HG03378 (cell line): ENCODE data around the gene SLC7A14.

Experiments
- ATAC-seq: cut with Tn5 transposase; IDR thresholded peaks from one replicate; pipeline ENCODE4 v1.9.1; 2021; ENCODE audit warnings: mild to moderate bottlenecking, moderate library complexity; ENCODE audit not compliant: unreplicated experiment

The SLC7A14 gene

GRCh38 chr3:170539897-170540296 is 46.0 kb downstream of the SLC7A14 start:
- ATAC-seq: no peak

DNA sequence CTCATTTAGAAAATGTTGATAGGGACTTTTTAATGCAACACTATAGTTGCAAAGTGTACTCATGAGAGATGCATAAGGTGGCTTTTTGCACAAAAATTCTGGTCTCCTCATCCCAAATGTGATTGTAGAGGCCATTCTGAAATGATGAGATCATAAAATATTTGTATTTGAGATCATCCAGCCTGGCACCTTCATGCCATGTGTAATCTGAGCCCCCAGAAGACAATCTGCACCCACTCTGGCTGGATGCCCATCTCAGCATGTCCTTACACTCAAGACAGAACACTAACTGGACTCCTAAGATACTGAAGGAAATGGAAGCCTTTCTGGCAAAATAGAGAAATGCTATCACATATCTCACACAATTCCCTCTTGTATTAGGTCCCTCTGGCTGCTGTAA is 49.2 kb downstream of the SLC7A14 start:
- no peak for ATAC-seq

DNA sequence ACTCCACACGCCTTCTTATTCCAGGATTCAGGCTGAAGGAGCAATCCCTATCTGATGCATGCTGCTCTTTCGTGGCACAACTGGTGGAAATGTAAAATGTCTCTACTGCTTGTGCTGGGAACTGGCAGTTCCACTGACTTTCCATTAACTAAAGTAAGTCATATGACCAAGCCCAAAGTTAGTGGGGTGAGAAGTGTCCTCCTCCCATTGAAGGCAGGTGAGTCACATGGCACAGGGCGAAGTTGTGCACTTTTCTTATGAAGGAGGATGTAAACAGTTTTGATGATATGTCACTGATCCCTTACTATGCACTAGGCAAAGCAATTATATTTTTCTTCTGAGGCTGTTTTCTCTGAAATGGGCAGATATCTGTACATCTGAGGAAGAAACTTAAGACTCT is 51.6 kb downstream of the SLC7A14 start:
- ATAC-seq: no peak

DNA sequence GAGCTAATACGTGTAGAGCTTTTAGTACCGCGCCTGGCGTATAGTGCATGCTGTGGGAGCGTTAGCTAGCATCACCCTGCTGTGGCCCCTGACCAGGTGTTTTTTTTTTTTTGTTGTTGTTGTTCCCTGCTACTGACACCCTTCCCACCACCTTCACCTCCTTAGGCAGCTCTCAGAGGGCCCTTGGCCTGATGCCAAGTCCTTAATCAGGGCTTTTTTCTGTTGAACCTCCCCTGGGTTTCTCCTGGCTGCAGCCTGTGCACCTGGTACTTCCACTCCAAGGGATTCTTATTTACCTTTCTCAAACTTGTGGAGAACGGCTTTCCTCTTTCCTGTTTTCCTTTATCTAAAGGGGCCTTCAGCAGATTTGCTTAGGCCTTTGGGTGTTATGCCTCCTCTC is 53.3 kb downstream of the SLC7A14 start:
- no peak for ATAC-seq

DNA sequence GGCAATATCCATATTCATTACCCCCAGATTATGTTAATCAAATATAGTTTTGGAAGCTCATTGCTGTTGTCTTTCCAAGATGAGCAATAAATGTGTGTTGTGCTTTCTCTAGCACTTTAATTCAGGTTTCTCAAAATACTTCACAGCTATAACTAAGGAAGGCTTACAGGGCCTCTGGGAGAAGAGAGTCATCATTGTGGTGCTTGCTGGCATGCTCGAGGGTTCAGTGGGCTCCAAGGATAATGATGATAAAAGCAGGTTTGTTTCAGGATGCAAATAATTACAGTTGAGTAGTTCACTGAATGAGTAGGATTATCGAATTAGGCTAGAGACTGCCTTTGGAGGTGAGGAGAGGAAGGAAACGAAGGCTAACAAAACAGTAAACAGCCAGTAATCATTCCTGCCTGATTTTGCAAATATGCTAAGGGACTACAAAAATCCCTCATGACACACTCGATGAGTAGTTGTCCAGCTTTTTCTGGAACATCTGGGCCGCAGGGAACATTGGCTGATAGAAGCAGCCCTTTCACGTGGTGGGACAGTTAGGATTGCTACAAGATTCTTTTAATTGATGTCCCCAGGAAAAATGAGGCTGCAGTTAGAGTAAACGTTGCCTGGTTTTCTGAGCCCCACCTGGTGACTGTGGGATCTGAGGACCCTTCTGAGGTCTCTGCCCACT is 54.1 kb downstream of the SLC7A14 start:
- no peak for ATAC-seq

GRCh38 chr3:170531054-170531453 is 54.8 kb downstream of the SLC7A14 start:
- no peak for ATAC-seq

GRCh38 chr3:170529912-170530311 is 56.0 kb downstream of the SLC7A14 start:
- no peak for ATAC-seq

- no peak for ATAC-seq
Observed at GRCh38 chr3:170529346-170529745, 56.5 kb downstream of the SLC7A14 start.

DNA sequence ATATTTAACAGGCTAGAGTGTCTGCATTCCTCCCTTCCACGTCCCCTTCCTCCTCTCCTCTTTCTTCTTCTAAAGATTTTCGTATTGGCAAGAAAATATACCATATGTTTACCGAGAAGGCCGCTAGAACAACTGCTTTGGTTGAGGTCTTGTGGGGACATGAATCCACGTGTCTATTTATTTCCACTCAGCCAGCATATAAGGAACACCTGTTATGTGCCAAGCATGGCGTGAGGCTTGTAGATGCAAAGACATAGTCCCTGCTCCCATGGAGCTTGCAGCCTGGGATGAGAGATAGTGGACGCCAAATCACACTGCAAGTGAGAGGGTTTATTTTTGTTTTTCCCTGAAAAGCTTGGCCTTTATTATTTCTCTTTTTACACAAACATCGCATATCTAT is 57.1 kb downstream of the SLC7A14 start:
- no peak for ATAC-seq

- ATAC-seq: no peak
Observed at GRCh38 chr3:170524073-170524472, 61.8 kb downstream of the SLC7A14 start.

GRCh38 chr3:170523248-170523647 is 62.6 kb downstream of the SLC7A14 start:
- ATAC-seq: no peak

GRCh38 chr3:170522201-170522600 is 63.7 kb downstream of the SLC7A14 start:
- ATAC-seq: no peak

- ATAC-seq: no peak
Observed at GRCh38 chr3:170520996-170521395, 64.9 kb downstream of the SLC7A14 start.

DNA sequence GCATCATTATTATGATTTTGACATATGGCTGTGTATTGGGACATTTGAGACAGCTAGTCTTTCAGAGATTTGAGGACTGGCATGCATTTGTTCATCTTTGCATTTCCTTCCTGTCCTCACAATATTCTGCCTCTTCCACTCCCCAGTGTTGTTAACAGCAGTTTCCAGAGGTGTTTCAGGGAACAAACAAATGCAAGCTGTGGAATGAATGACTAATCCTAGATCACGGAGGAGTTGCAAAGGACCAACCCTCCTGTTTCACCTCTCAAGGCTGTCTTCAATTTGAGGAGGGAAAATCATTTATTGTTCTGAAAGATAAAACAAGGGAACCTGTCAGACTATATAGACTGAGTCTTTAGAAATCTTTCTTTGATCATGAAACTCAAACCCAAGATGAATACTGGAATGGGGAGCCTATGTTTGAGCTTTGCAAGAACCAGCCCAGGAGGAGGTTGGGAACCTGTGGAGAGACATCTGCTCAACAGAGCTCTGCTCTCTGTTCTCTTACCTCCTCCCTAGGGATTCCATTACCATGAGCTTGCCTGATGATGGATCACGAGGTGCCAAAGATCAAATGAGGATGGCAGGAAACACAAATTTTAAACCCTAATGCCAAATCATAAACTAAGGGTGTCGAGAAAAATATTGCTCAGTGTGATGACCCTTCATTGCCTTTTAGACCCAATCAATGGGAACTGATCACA is 68.5 kb downstream of the SLC7A14 start:
- no peak for ATAC-seq

DNA sequence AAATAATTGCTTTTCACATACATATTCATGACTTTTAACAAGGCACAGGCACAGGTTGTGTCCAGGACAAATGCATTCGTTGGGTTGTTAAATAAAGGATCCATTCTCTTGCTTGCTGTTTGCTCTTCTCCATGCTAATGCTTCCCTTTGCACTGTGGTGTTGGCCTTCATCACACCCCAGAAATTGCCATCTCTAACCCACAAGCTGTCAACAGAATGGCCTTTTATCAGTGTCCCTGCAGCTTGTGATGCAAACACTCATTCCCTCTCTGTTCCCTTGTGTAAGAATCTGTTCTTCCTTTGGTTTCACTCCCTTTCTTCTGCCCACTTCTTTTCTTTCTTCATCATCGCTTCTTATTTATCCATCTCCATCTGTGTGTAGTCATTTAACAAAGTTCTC is 72.2 kb downstream of the SLC7A14 start:
- no peak for ATAC-seq

GRCh38 chr3:170511371-170511770 is 74.5 kb downstream of the SLC7A14 start:
- no peak for ATAC-seq

GRCh38 chr3:170508839-170509238 is 77.0 kb downstream of the SLC7A14 start:
- ATAC-seq: no peak

- no peak for ATAC-seq
Observed at GRCh38 chr3:170508291-170508690, 77.6 kb downstream of the SLC7A14 start.

DNA sequence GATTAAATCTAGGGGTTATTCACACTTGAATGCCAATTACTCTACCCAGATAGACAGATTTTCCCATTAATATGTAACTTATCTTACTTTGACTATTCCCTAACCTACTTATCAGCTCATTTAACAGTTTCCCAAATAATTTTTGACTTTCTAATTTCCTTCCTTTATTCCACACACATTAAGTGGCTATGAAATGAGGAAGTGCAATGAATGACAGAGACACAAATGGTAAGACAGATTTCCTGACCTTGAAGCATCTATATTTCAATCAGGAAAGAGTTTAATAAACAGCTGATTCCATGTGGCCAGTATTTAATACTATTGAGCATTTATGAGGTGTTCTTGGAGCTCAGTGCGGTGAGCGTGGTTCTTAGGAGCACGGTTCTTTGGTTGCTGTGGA is 78.8 kb downstream of the SLC7A14 start:
- no peak for ATAC-seq

DNA sequence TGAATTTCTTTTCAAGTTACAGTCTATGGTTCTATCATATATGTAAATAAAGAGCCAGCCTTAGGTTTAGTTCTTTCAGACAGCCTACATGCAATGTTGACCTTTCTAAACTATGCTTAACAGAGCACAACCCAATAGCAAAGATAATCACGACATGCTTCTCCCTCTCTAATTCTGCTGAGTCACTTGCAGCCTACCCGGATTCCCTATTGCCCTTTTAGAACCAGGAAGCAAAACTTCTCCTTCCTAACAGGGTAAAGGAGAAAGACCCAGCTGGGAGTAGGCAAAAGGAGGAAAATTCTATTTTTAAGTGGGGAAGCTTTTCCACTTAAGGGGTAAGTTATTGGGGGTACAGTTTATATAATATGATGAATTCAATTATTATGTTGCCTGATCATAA is 79.3 kb downstream of the SLC7A14 start:
- ATAC-seq: no peak

- ATAC-seq: no peak
Observed at GRCh38 chr3:170502297-170502696, 83.6 kb downstream of the SLC7A14 start.

- no peak for ATAC-seq
Observed at GRCh38 chr3:170500995-170501394, 84.9 kb downstream of the SLC7A14 start.

GRCh38 chr3:170500462-170500861 is 85.4 kb downstream of the SLC7A14 start:
- no peak for ATAC-seq
